K562 (cell line): ENCODE results near the gene RILP. TPM values are rescaled to one million over a fixed set of nuclear protein-coding genes. Genes with fewer than 3 reads are reported as not detected.
A peak's percentile ranks its signal among the peaks of the same experiment; 100 is the strongest.

Source experiments
- ETV5 ChIP-seq: sonication (generic); formaldehyde crosslinking; IDR thresholded peaks from 2 replicates; pipeline ENCODE4 v1.4.0; 2020; ENCODE audit warnings: low read depth, mild to moderate bottlenecking, missing genetic modification reagents
- HEY1 ChIP-seq: fragments of 250-450 bp; sonication (Bioruptor Pico); IDR thresholded peaks from 2 replicates; pipeline ENCODE4 v1.5.0; 2020; ENCODE audit warnings: mild to moderate bottlenecking, moderate library complexity, borderline replicate concordance
- NCOR1 ChIP-seq: fragments of 450-650 bp; IDR thresholded peaks from 2 replicates; pipeline ENCODE4 v1.6.1; 2016; ENCODE audit warnings: mild to moderate bottlenecking, moderate library complexity
- PCBP1 ChIP-seq: fragments of 200-400 bp; formaldehyde crosslinking; IDR thresholded peaks from 2 replicates; pipeline ENCODE4 v1.6.1; 2018; ENCODE audit warnings: mild to moderate bottlenecking, low read depth, low read length; ENCODE audit not compliant: poor library complexity, severe bottlenecking
- PHB ChIP-seq: fragments of 250-450 bp; sonication (Bioruptor Pico); IDR thresholded peaks from 2 replicates; pipeline ENCODE4 v1.5.0; 2021
- YY1 ChIP-seq, 3 experiments: IDR thresholded peaks; 2 replicates each; pipeline ENCODE4 v1.6.1; 2011; ENCODE audit warnings: low read length in 2 of 3, mild to moderate bottlenecking in 2 of 3, moderate library complexity in 2 of 3, borderline replicate concordance in 1 of 3, control low read depth in 1 of 3, low read depth in 1 of 3; ENCODE audit not compliant: insufficient read depth in 3 of 3, insufficient replicate concordance in 2 of 3, control insufficient read depth in 1 of 3, insufficient read length in 1 of 3; ENCODE audit errors: extremely low read depth in 1 of 3
- ZC3H4 ChIP-seq: sonication (generic); formaldehyde crosslinking; IDR thresholded peaks from 2 replicates; pipeline ENCODE4 v1.9.0; 2021; ENCODE audit warnings: missing genetic modification reagents, borderline replicate concordance
- ZEB2 ChIP-seq: fragments of 450-650 bp; IDR thresholded peaks from 2 replicates; pipeline ENCODE4 v1.6.1; 2016
- ZKSCAN3 ChIP-seq: fragments of 250-450 bp; sonication (Bioruptor Pico); IDR thresholded peaks from 2 replicates; pipeline ENCODE4 v1.4.0; 2020
- ZNF212 ChIP-seq: fragments of 450-650 bp; formaldehyde crosslinking; IDR thresholded peaks from 2 replicates; pipeline ENCODE4 v1.4.0; 2020; ENCODE audit warnings: mild to moderate bottlenecking
- polyA plus RNA-seq, 8 experiments: library from polyadenylated mRNA; depleted of rRNA in 4 of 8; stranded (reverse) in 5 of 8; unstranded in 3 of 8; fragments of >200 nt; fragmentation: Nextera tagmentation in 2 of 8; fragmentation: Illumina TruSeq in 1 of 8; extraction: Ambion mirVana in 2 of 8; extraction: Trizol in 1 of 8; gene quantifications; 2 replicates each; pipeline versions ENCODE4 v1.2.1 to v1.2.3, GENCODE V29; 2011 to 2014; ENCODE audit warnings: inconsistent platforms in 1 of 8, missing spikeins in 1 of 8
- total RNA-seq, 7 experiments: library from RNA; depleted of rRNA in 6 of 7; stranded (reverse); fragments of >200 nt in 6 of 7; fragmentation: Illumina TruSeq in 2 of 7; extraction: Trizol in 2 of 7; gene quantifications; 2 replicates each; pipeline versions ENCODE4 v1.2.1 to v1.2.3, GENCODE V29; 2011 to 2021; ENCODE audit warnings: low replicate concordance in 1 of 7
- TF ChIP-seq, protein P1 (sequence below): fragments of 200-800 bp; sonication (Bioruptor generic); IDR thresholded peaks from 2 replicates; pipeline ENCODE4 v1.6.1; 2016; ENCODE audit warnings: missing genetic modification characterization, missing compliant biosample characterization
- TF ChIP-seq, protein P2 (sequence below): fragments of 250-450 bp; sonication (Bioruptor Pico); IDR thresholded peaks from 2 replicates; pipeline ENCODE4 v1.8.0; 2021; ENCODE audit warnings: borderline replicate concordance, mild to moderate bottlenecking, moderate library complexity; ENCODE audit not compliant: poor library complexity, severe bottlenecking
- TF ChIP-seq, protein P3 (sequence below): fragments of 450-650 bp; formaldehyde crosslinking; IDR thresholded peaks from 2 replicates; pipeline ENCODE4 v1.4.0; 2022; ENCODE audit warnings: mild to moderate bottlenecking, moderate library complexity
- TF ChIP-seq, protein P4 (sequence below): fragments of 250-450 bp; sonication (Bioruptor Pico); IDR thresholded peaks from 2 replicates; pipeline ENCODE4 v1.5.0; 2021; ENCODE audit warnings: mild to moderate bottlenecking, moderate library complexity
- TF ChIP-seq, protein P5 (sequence below): fragments of 450-650 bp; formaldehyde crosslinking; IDR thresholded peaks from 2 replicates; pipeline ENCODE4 v1.4.0; 2020; ENCODE audit warnings: mild to moderate bottlenecking, moderate library complexity

Gene RILP
- total and polyA plus RNA-seq, 9 of the 15 experiments (the other 6 are each of a cell fraction or from before 2014, with no cell fraction given): 0.75 to 54.9 (median 27.8) TPM

DNA sequence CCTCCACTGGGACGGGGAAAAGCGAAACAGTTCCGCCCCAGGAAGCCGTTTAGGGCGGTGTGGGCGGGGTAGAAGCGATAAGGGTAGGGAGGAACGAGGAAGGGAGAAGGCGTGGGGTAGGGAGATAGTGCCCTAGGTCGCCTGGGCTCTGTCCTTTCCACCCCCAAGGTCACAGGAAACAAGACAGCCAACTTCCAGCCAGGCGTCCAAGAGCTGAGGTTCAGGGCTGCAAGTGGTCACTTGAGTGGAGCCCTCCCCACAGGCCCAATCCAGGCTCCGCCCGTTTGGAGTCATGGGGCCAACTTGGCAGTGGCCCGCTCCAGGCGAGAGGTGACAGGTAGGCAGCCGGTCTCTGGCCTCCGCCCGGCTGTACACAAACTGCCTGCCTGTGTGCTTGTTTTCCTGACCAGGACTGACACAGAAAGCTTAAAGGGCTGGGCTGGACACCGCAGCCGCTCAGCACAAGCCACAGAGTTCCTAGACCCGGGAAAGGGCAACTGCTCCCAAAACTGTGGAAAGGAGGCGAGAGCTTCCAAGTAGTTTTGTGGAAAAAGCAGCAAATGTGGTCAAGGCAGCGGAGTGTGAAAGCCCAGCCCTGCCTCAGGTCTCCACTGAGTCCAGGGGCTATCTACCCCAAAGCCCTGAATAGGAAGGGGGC is at the start of gene RILP (continued):
- TF ChIP-seq, protein P1, sequence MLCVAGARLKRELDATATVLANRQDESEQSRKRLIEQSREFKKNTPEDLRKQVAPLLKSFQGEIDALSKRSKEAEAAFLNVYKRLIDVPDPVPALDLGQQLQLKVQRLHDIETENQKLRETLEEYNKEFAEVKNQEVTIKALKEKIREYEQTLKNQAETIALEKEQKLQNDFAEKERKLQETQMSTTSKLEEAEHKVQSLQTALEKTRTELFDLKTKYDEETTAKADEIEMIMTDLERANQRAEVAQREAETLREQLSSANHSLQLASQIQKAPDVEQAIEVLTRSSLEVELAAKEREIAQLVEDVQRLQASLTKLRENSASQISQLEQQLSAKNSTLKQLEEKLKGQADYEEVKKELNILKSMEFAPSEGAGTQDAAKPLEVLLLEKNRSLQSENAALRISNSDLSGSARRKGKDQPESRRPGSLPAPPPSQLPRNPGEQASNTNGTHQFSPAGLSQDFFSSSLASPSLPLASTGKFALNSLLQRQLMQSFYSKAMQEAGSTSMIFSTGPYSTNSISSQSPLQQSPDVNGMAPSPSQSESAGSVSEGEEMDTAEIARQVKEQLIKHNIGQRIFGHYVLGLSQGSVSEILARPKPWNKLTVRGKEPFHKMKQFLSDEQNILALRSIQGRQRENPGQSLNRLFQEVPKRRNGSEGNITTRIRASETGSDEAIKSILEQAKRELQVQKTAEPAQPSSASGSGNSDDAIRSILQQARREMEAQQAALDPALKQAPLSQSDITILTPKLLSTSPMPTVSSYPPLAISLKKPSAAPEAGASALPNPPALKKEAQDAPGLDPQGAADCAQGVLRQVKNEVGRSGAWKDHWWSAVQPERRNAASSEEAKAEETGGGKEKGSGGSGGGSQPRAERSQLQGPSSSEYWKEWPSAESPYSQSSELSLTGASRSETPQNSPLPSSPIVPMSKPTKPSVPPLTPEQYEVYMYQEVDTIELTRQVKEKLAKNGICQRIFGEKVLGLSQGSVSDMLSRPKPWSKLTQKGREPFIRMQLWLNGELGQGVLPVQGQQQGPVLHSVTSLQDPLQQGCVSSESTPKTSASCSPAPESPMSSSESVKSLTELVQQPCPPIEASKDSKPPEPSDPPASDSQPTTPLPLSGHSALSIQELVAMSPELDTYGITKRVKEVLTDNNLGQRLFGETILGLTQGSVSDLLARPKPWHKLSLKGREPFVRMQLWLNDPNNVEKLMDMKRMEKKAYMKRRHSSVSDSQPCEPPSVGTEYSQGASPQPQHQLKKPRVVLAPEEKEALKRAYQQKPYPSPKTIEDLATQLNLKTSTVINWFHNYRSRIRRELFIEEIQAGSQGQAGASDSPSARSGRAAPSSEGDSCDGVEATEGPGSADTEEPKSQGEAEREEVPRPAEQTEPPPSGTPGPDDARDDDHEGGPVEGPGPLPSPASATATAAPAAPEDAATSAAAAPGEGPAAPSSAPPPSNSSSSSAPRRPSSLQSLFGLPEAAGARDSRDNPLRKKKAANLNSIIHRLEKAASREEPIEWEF (CRISPR knock-in tag): no peak
- TF ChIP-seq ZKSCAN3 (CRISPR knock-in tag) (no peak), YY1 (IDR thresholded peaks at IDR 0.05; ENCODE audit: borderline replicate concordance in 1 of 3, control insufficient read depth in 1 of 3, extremely low read depth in 1 of 3, insufficient read depth in 3 of 3, insufficient read length in 1 of 3, insufficient replicate concordance in 2 of 3, low read depth in 1 of 3, low read length in 2 of 3) (peak in 1 of 3 experiments; percentile 18), HEY1 (no peak), PHB (CRISPR knock-in tag) (no peak), ZEB2 (peak; percentile 54; the same call in 1 of the 2 replicates), ZC3H4 (CRISPR knock-in tag) (no peak), ZNF212 (CRISPR knock-in tag) (no peak), NCOR1 (peak; percentile 90), PCBP1 (no peak), ETV5 (CRISPR knock-in tag) (peak; percentile 94)
- TF ChIP-seq, protein P2, sequence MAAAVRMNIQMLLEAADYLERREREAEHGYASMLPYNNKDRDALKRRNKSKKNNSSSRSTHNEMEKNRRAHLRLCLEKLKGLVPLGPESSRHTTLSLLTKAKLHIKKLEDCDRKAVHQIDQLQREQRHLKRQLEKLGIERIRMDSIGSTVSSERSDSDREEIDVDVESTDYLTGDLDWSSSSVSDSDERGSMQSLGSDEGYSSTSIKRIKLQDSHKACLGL (CRISPR knock-in tag): no peak
- TF ChIP-seq, protein P3, sequence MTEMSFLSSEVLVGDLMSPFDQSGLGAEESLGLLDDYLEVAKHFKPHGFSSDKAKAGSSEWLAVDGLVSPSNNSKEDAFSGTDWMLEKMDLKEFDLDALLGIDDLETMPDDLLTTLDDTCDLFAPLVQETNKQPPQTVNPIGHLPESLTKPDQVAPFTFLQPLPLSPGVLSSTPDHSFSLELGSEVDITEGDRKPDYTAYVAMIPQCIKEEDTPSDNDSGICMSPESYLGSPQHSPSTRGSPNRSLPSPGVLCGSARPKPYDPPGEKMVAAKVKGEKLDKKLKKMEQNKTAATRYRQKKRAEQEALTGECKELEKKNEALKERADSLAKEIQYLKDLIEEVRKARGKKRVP (CRISPR knock-in tag): peak; percentile 6; the same call in 1 of the 2 replicates
- TF ChIP-seq, protein P4, sequence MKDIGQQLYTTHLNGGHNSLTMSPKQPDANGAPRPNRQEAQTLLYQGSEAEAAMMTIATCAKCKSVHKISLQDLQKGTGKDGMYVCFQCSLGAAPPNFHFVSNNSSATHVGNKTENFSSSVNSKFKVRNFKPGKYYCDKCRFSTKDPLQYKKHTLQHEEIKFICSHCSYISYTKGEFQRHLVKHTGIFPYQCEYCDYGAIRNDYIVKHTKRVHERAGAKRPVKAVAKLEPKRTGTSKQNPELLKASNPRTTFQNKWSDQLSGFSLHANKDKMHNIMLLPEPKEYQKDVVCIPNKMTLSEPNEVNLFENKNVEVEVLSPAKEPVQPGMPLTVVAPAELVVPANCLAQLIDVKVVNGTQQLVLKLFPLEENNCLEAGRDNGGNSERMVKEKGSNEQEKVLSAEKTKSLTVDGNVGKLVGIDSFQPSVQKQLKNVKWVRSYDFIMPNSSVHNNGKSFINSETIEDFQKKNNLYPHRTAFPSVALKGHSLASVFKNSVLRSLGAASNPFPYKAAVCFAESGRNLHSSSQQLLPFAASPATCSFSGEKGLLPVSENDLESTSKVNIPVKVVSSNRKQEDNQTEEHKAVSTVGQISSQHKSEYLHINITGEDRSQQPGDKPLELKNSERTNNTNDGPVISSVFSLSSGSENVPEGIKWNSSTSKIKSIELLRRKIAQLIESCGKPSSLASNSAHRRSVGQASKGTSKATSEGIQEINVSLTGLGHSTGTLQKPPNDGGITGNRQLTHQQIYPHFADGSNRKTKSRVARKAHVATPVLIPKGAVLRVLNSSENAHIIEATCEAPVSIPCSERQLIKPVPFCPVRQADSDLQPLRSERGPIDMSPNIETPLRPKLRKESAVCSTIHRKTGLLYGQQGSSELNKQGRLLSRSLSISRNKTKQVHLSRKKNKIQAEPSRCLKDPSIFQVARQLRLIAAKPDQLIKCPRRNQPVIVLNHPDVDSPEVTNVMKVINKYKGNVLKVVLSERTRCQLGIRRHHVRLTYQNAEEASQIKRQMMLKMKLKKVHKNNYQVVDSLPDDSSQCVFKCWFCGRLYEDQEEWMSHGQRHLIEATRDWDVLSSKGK (CRISPR knock-in tag): no peak
- TF ChIP-seq, protein P5, sequence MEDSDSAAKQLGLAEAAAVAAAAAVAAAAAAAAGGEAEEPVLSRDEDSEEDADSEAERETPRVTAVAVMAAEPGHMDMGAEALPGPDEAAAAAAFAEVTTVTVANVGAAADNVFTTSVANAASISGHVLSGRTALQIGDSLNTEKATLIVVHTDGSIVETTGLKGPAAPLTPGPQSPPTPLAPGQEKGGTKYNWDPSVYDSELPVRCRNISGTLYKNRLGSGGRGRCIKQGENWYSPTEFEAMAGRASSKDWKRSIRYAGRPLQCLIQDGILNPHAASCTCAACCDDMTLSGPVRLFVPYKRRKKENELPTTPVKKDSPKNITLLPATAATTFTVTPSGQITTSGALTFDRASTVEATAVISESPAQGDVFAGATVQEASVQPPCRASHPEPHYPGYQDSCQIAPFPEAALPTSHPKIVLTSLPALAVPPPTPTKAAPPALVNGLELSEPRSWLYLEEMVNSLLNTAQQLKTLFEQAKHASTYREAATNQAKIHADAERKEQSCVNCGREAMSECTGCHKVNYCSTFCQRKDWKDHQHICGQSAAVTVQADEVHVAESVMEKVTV (CRISPR knock-in tag): no peak
